K562 (cell line): ENCODE measurements around the gene CABLES1. TPM values are rescaled to one million over a fixed set of nuclear protein-coding genes. Genes with fewer than 3 reads are reported as not detected.

Source experiments
- ARID1B ChIP-seq: fragments of 450-650 bp; IDR thresholded peaks from 2 replicates; pipeline ENCODE4 v1.6.1; 2016; ENCODE audit warnings: antibody characterized with exemption, mild to moderate bottlenecking, inconsistent platforms
- ATF3 ChIP-seq, 2 experiments: fragments of 450-650 bp in 1 of 2; sonication (generic) in 1 of 2; formaldehyde crosslinking in 1 of 2; IDR thresholded peaks in 1 of 2; conservative IDR thresholded peaks in 1 of 2; 2 replicates each; pipeline versions ENCODE4 v1.6.1 to v1.8.1; 2016 to 2023; ENCODE audit warnings: mild to moderate bottlenecking in 2 of 2, moderate library complexity in 2 of 2, inconsistent platforms in 1 of 2, missing genetic modification reagents in 1 of 2
- BRD9 ChIP-seq: fragments of 450-650 bp; IDR thresholded peaks from 2 replicates; pipeline ENCODE4 v1.6.1; 2018; ENCODE audit warnings: low read depth; ENCODE audit not compliant: partially characterized antibody
- CBFA2T3 ChIP-seq: fragments of 450-650 bp; IDR thresholded peaks from 2 replicates; pipeline ENCODE4 v1.6.1; 2017
- ETV6 ChIP-seq, 3 experiments: fragments of 150-350 bp in 1 of 3; sonication (generic) in 1 of 3; formaldehyde crosslinking in 1 of 3; IDR thresholded peaks; 2 replicates each; pipeline versions ENCODE4 v1.6.1 to v1.8.0; 2014 to 2022; ENCODE audit warnings: borderline replicate concordance in 2 of 3, low read depth in 2 of 3, antibody characterized with exemption in 1 of 3, low read length in 1 of 3, mild to moderate bottlenecking in 1 of 3, missing genetic modification reagents in 1 of 3
- FOXK2 ChIP-seq, 2 experiments: fragments of 450-650 bp; IDR thresholded peaks in 1 of 2; conservative IDR thresholded peaks in 1 of 2; 2 replicates each; pipeline ENCODE4 v1.6.1; 2016; ENCODE audit warnings: low read depth in 2 of 2, mild to moderate bottlenecking in 1 of 2
- HINFP ChIP-seq: fragments of 450-650 bp; conservative IDR thresholded peaks from 2 replicates; pipeline ENCODE4 v1.6.1; 2016; ENCODE audit warnings: missing genetic modification characterization, low read depth, mild to moderate bottlenecking, control low read depth, missing compliant biosample characterization
- MTF1 ChIP-seq: fragments of 250-450 bp; sonication (Bioruptor Pico); IDR thresholded peaks from 2 replicates; pipeline ENCODE4 v1.9.0; 2021; ENCODE audit warnings: moderate library complexity, mild to moderate bottlenecking, inconsistent platforms, borderline replicate concordance
- NELFE ChIP-seq: IDR thresholded peaks from 2 replicates; pipeline ENCODE4 v1.6.1; 2011; ENCODE audit warnings: mild to moderate bottlenecking; ENCODE audit not compliant: insufficient read depth, insufficient read length
- PTTG1 ChIP-seq: fragments of 450-650 bp; IDR thresholded peaks from 2 replicates; pipeline ENCODE4 v1.6.1; 2016; ENCODE audit warnings: low read depth, mild to moderate bottlenecking, missing genetic modification characterization, missing compliant biosample characterization
- TEAD4 ChIP-seq, 2 experiments: sonication (generic) in 1 of 2; formaldehyde crosslinking in 1 of 2; IDR thresholded peaks; 2 replicates each; pipeline versions ENCODE4 v1.6.1 to v1.8.0; 2012 to 2022; ENCODE audit warnings: borderline replicate concordance in 1 of 2, inconsistent platforms in 1 of 2, low read length in 1 of 2, mild to moderate bottlenecking in 1 of 2, missing genetic modification reagents in 1 of 2
- TFE3 ChIP-seq: fragments of 450-650 bp; formaldehyde crosslinking; IDR thresholded peaks from 2 replicates; pipeline ENCODE4 v1.4.0; 2020; ENCODE audit warnings: mild to moderate bottlenecking, mixed read lengths
- THAP7 ChIP-seq: fragments of 250-450 bp; sonication (Bioruptor Pico); IDR thresholded peaks from 2 replicates; pipeline ENCODE4 v1.5.0; 2021
- WHSC1 ChIP-seq: IDR thresholded peaks from one replicate; pipeline ENCODE4 v1.6.1; 2012; ENCODE audit warnings: low read length, control low read depth, inconsistent platforms
- ZNF707 ChIP-seq: fragments of 250-450 bp; sonication (Bioruptor Pico); conservative IDR thresholded peaks from 2 replicates; pipeline ENCODE4 v1.8.0; 2022; ENCODE audit warnings: inconsistent platforms, mild to moderate bottlenecking, moderate library complexity
- polyA plus RNA-seq, 8 experiments: library from polyadenylated mRNA; depleted of rRNA in 4 of 8; stranded (reverse) in 5 of 8; unstranded in 3 of 8; fragments of >200 nt; fragmentation: Nextera tagmentation in 2 of 8; fragmentation: Illumina TruSeq in 1 of 8; extraction: Ambion mirVana in 2 of 8; extraction: Trizol in 1 of 8; gene quantifications; 2 replicates each; pipeline versions ENCODE4 v1.2.1 to v1.2.3, GENCODE V29; 2011 to 2014; ENCODE audit warnings: inconsistent platforms in 1 of 8, missing spikeins in 1 of 8
- total RNA-seq, 7 experiments: library from RNA; depleted of rRNA in 6 of 7; stranded (reverse); fragments of >200 nt in 6 of 7; fragmentation: Illumina TruSeq in 2 of 7; extraction: Trizol in 2 of 7; gene quantifications; 2 replicates each; pipeline versions ENCODE4 v1.2.1 to v1.2.3, GENCODE V29; 2011 to 2021; ENCODE audit warnings: low replicate concordance in 1 of 7
- TF ChIP-seq, protein P1 (sequence below), 2 experiments: fragments of 450-650 bp in 1 of 2; sonication (generic) in 1 of 2; formaldehyde crosslinking; conservative IDR thresholded peaks; 2 replicates each; pipeline versions ENCODE4 v1.4.0 to v1.8.1; 2020 to 2022; ENCODE audit warnings: mild to moderate bottlenecking in 1 of 2, missing genetic modification reagents in 1 of 2

CABLES1 gene
- total and polyA plus RNA-seq, 9 of the 15 experiments (the other 6 are each of a cell fraction or from before 2014, with no cell fraction given): 0.04 to 0.10 (median 0.06) TPM; not detected in 3

DNA sequence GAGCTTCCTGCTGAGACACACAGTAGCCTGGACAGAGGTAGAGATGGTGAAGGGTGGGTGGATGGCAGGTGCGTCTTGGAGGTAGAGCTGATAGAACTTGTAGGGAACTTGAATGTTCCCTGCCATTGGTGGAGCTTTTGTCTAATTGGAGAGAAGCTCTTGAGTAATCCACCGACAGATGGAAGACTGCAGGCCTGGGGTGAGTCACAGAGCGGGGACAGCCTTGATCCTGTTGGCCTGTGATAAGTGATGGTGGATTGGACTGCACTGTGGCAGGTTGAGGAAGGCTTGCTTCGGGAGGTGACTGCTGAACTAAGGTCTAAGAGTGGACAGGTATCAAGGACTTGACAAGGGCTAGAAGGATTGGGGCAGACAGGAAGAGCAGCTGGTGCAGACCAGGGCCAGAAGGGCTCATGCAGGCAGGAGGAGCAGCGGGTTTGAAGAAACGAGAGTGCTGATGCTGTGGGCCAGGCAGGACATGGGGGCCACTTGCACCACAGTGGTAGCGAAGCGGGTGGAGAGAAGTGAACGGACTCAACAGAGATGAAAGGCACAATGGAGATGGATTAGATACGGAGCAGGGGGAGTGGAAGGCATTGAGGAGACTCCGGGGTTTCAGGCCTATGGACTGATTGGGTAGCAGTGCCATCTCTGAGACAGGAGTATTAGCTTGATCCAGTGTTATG lies 16.3 kb downstream of the CABLES1 start (continued):
- TF ChIP-seq ATF3 (IDR thresholded peaks at IDR 0.05) (peak; percentile 29), ATF3 (CRISPR knock-in tag; conservative IDR thresholded peaks at IDR 0.05) (no peak), BRD9 (no peak), FOXK2 (conservative IDR thresholded peaks at IDR 0.05 in 1 of 2, IDR thresholded peaks at IDR 0.05 in 1 of 2; ENCODE audit: low read depth in 2 of 2) (no peak), PTTG1 (no peak), ZNF707 (CRISPR knock-in tag) (no peak), CBFA2T3 (peak; percentile 72), MTF1 (CRISPR knock-in tag) (no peak), TEAD4 (IDR thresholded peaks at IDR 0.05; ENCODE audit: low read length) (0 out of 2 replicates have a peak, but pooled peaks have one; percentile 21), TEAD4 (CRISPR knock-in tag; IDR thresholded peaks at IDR 0.05; ENCODE audit: borderline replicate concordance) (no peak), WHSC1 (no peak), THAP7 (no peak), ETV6 (IDR thresholded peaks at IDR 0.05; ENCODE audit: borderline replicate concordance in 1 of 2, low read depth in 2 of 2, low read length in 1 of 2) (no peak), ETV6 (CRISPR knock-in tag; IDR thresholded peaks at IDR 0.05; ENCODE audit: borderline replicate concordance) (no peak), TFE3 (CRISPR knock-in tag) (no peak), ARID1B (peak; percentile 53; the same call in 1 of the 2 replicates), NELFE (no peak), HINFP (tag) (no peak)
- TF ChIP-seq, protein P1, sequence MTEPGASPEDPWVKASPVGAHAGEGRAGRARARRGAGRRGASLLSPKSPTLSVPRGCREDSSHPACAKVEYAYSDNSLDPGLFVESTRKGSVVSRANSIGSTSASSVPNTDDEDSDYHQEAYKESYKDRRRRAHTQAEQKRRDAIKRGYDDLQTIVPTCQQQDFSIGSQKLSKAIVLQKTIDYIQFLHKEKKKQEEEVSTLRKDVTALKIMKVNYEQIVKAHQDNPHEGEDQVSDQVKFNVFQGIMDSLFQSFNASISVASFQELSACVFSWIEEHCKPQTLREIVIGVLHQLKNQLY (CRISPR knock-in tag; conservative IDR thresholded peaks at IDR 0.05): no peak
